IPS-18a (cell line): Measurements from ENCODE around the gene CACUL1.
"Not testable (repeated sequence)": the region's sequence is repeated elsewhere in the genome, so short reads cannot be mapped to it uniquely, and the experiment has no call there.

ENCODE experiments used
- H3K27ac ChIP-seq: one replicate; pipeline ENCODE4 v1.5.1; 2013; ENCODE audit warnings: low read length
- H3K27me3 ChIP-seq: one replicate; pipeline ENCODE4 v1.6.1; 2013; ENCODE audit warnings: mild to moderate bottlenecking, low read length; ENCODE audit not compliant: control insufficient read depth, insufficient read depth
- H3K36me3 ChIP-seq: one replicate; pipeline ENCODE4 v1.6.1; 2013; ENCODE audit warnings: low read depth, low read length; ENCODE audit not compliant: control insufficient read depth
- H3K4me1 ChIP-seq: one replicate; pipeline ENCODE4 v1.6.1; 2013; ENCODE audit warnings: low read depth, low read length; ENCODE audit not compliant: control insufficient read depth
- H3K4me3 ChIP-seq: one replicate; pipeline ENCODE4 v1.5.1; 2013; ENCODE audit warnings: low read length
- H3K9ac ChIP-seq: one replicate; pipeline ENCODE4 v1.6.1; 2013; ENCODE audit warnings: mild to moderate bottlenecking, low read length, moderate library complexity
- H3K9me3 ChIP-seq: one replicate; pipeline ENCODE4 v1.6.1; 2013; ENCODE audit warnings: low read depth, low read length; ENCODE audit not compliant: control insufficient read depth

Gene CACUL1

GRCh38 chr10:118745056-118745455, 9.7 kb downstream of the CACUL1 start:
- Histone ChIP-seq H3K27me3 (no peaks in the 10 kb centered on the region), H3K4me3 (no peak overlapping the region), H3K9ac (no peak overlapping the region), H3K36me3 (no peaks in the 10 kb centered on the region), H3K27ac (no peak overlapping the region), H3K9me3 (no peaks in the 10 kb centered on the region), H3K4me1 (no peaks in the 10 kb centered on the region)

- H3K4me3 ChIP-seq, H3K4me1 ChIP-seq, H3K9ac ChIP-seq, H3K27ac ChIP-seq, H3K36me3 ChIP-seq, H3K9me3 ChIP-seq, H3K27me3 ChIP-seq: not testable (repeated sequence)
These were observed 10.3 kb downstream of the CACUL1 start for GRCh38 chr10:118744346-118744918.

- no peaks in the 10 kb centered on the region for H3K27me3 ChIP-seq
- no peak overlapping the region for H3K9ac ChIP-seq
- H3K27ac ChIP-seq: no peak overlapping the region
- no peaks in the 10 kb centered on the region for H3K9me3 ChIP-seq
- no peak overlapping the region for H3K4me3 ChIP-seq
- no peaks in the 10 kb centered on the region for H3K4me1 ChIP-seq
- no peaks in the 10 kb centered on the region for H3K36me3 ChIP-seq
These were observed 12.0 kb downstream of the CACUL1 start for GRCh38 chr10:118742782-118743181.

GRCh38 chr10:118742032-118742431, 12.7 kb downstream of the CACUL1 start:
- no peaks in the 10 kb centered on the region for H3K4me1 ChIP-seq
- H3K4me3 ChIP-seq: no peak overlapping the region
- H3K9me3 ChIP-seq: no peaks in the 10 kb centered on the region
- H3K27me3 ChIP-seq: no peaks in the 10 kb centered on the region
- no peak overlapping the region for H3K27ac ChIP-seq
- no peak overlapping the region for H3K9ac ChIP-seq
- no peaks in the 10 kb centered on the region for H3K36me3 ChIP-seq

- Histone ChIP-seq H3K9me3 (no peaks in the 10 kb centered on the region), H3K27me3 (no peaks in the 10 kb centered on the region), H3K4me1 (peaks cover 2% of the 10 kb centered on the region), H3K4me3 (no peak overlapping the region), H3K9ac (no peak overlapping the region), H3K36me3 (no peaks in the 10 kb centered on the region), H3K27ac (no peak overlapping the region)
These were observed 16.4 kb downstream of the CACUL1 start for GRCh38 chr10:118738406-118738805.

- H3K4me1 ChIP-seq: peaks cover 8% of the 10 kb centered on the region
- no peaks in the 10 kb centered on the region for H3K27me3 ChIP-seq
- no peaks in the 10 kb centered on the region for H3K9me3 ChIP-seq
- no peak overlapping the region for H3K9ac ChIP-seq
- H3K27ac ChIP-seq: no peak overlapping the region
- no peaks in the 10 kb centered on the region for H3K36me3 ChIP-seq
- H3K4me3 ChIP-seq: no peak overlapping the region
These were observed 17.0 kb downstream of the CACUL1 start for GRCh38 chr10:118737603-118738302.

- Histone ChIP-seq H3K27me3 (no peaks in the 10 kb centered on the region), H3K27ac (no peak overlapping the region), H3K4me3 (no peak overlapping the region), H3K36me3 (no peaks in the 10 kb centered on the region), H3K9ac (no peak overlapping the region), H3K4me1 (peaks cover 15% of the 10 kb centered on the region), H3K9me3 (no peaks in the 10 kb centered on the region)
These were observed 19.5 kb downstream of the CACUL1 start for GRCh38 chr10:118735294-118735693.

GRCh38 chr10:118734475-118734874, 20.3 kb downstream of the CACUL1 start:
- no peaks in the 10 kb centered on the region for H3K27me3 ChIP-seq
- H3K36me3 ChIP-seq: no peaks in the 10 kb centered on the region
- H3K4me3 ChIP-seq: no peak overlapping the region
- H3K9ac ChIP-seq: no peak overlapping the region
- H3K9me3 ChIP-seq: no peaks in the 10 kb centered on the region
- H3K27ac ChIP-seq: no peak overlapping the region
- H3K4me1 ChIP-seq: peaks cover 15% of the 10 kb centered on the region

GRCh38 chr10:118732245-118733165, 22.3 kb downstream of the CACUL1 start:
- H3K9ac ChIP-seq: no peak overlapping the region

GRCh38 chr10:118730756-118731456, 23.9 kb downstream of the CACUL1 start:
- no peak overlapping the region for H3K9ac ChIP-seq
- H3K4me3 ChIP-seq: no peak overlapping the region
- peaks cover 15% of the 10 kb centered on the region for H3K4me1 ChIP-seq
- no peaks in the 10 kb centered on the region for H3K9me3 ChIP-seq
- H3K36me3 ChIP-seq: peaks cover 8% of the 10 kb centered on the region
- no peaks in the 10 kb centered on the region for H3K27me3 ChIP-seq
- H3K27ac ChIP-seq: no peak overlapping the region

More at GRCh38 chr10:118732245-118733165, 22.3 kb downstream of the CACUL1 start:
- no peak overlapping the region for H3K27ac ChIP-seq
- H3K4me3 ChIP-seq: no peak overlapping the region
- H3K9me3 ChIP-seq: no peaks in the 10 kb centered on the region
- H3K4me1 ChIP-seq: peaks cover 15% of the 10 kb centered on the region
- H3K27me3 ChIP-seq: no peaks in the 10 kb centered on the region
- H3K36me3 ChIP-seq: peaks cover 3% of the 10 kb centered on the region

- no peak overlapping the region for H3K4me3 ChIP-seq
- no peaks in the 10 kb centered on the region for H3K27me3 ChIP-seq
- H3K9ac ChIP-seq: no peak overlapping the region
- H3K4me1 ChIP-seq: peaks cover 15% of the 10 kb centered on the region
- no peaks in the 10 kb centered on the region for H3K9me3 ChIP-seq
- H3K27ac ChIP-seq: no peak overlapping the region
- H3K36me3 ChIP-seq: peaks cover 8% of the 10 kb centered on the region
These were observed 25.0 kb downstream of the CACUL1 start for GRCh38 chr10:118729641-118730258.
